H7 (cell line): ENCODE results near the gene EDIL3. TPM values are rescaled to one million over a fixed set of nuclear protein-coding genes. Genes with fewer than 3 reads are reported as not detected.

ENCODE experiments used
- DNase-seq: peaks from one replicate; pipeline ENCODE4 v3.0.0; 2012
- H3K27me3 ChIP-seq: 2 replicates; pipeline ENCODE4 v1.6.0; 2011; ENCODE audit warnings: mild to moderate bottlenecking, low read length; ENCODE audit not compliant: control insufficient read depth, insufficient read depth
- H3K36me3 ChIP-seq: replicated peaks from 2 replicates; pipeline ENCODE4 v1.5.1; 2011; ENCODE audit warnings: low read length; ENCODE audit not compliant: control insufficient read depth, insufficient read depth
- H3K4me3 ChIP-seq: 2 replicates; pipeline ENCODE4 v1.5.1; 2011; ENCODE audit warnings: low read depth, mild to moderate bottlenecking, control low read depth, low read length, moderate library complexity; ENCODE audit not compliant: insufficient read depth
- total RNA-seq: library from RNA; depleted of rRNA; stranded (reverse); fragments of >200 nt; shearing (Covaris generic); gene quantifications from 2 replicates; pipeline ENCODE4 v1.2.3, GENCODE V29; 2014

The EDIL3 gene
- total RNA-seq, 1 experiment from 2014 or later: 46.0 TPM

- Histone ChIP-seq H3K36me3 (no peaks in the 10 kb centered on the region), H3K27me3 (no peaks in the 10 kb centered on the region), H3K4me3 (no peak overlapping the region)
- no peak for DNase-seq
Observed at GRCh38 chr5:83921666-83922193, 462.9 kb downstream of the EDIL3 start.

GRCh38 chr5:83919071-83920041 lies 465.3 kb downstream of the EDIL3 start:
- no peak overlapping the region for H3K4me3 ChIP-seq
- no peak for DNase-seq

GRCh38 chr5:83917261-83917908 lies 467.3 kb downstream of the EDIL3 start:
- Histone ChIP-seq H3K36me3 (no peaks in the 10 kb centered on the region), H3K4me3 (no peak overlapping the region), H3K27me3 (no peaks in the 10 kb centered on the region)
- DNase-seq: no peak

More at GRCh38 chr5:83919071-83920041, 465.3 kb downstream of the EDIL3 start:
- Histone ChIP-seq H3K27me3 (no peaks in the 10 kb centered on the region), H3K36me3 (no peaks in the 10 kb centered on the region)

- Histone ChIP-seq H3K4me3 (no peak overlapping the region), H3K36me3 (no peaks in the 10 kb centered on the region), H3K27me3 (no peaks in the 10 kb centered on the region)
- DNase-seq: no peak
Observed at GRCh38 chr5:83914662-83915418, 469.8 kb downstream of the EDIL3 start.

GRCh38 chr5:83914199-83914598 lies 470.5 kb downstream of the EDIL3 start:
- Histone ChIP-seq H3K27me3 (no peaks in the 10 kb centered on the region), H3K36me3 (no peaks in the 10 kb centered on the region), H3K4me3 (no peak overlapping the region)
- DNase-seq: no peak

- DNase-seq: no peak
- Histone ChIP-seq H3K27me3 (no peaks in the 10 kb centered on the region), H3K4me3 (no peak overlapping the region)
Observed at GRCh38 chr5:83913593-83913992, 471.1 kb downstream of the EDIL3 start.

GRCh38 chr5:83911367-83911919 lies 473.2 kb downstream of the EDIL3 start:
- no peak for DNase-seq
- no peaks in the 10 kb centered on the region for H3K27me3 ChIP-seq
- H3K36me3 ChIP-seq: no peaks in the 10 kb centered on the region
- no peak overlapping the region for H3K4me3 ChIP-seq

More at GRCh38 chr5:83913593-83913992, 471.1 kb downstream of the EDIL3 start:
- no peaks in the 10 kb centered on the region for H3K36me3 ChIP-seq

- no peak overlapping the region for H3K4me3 ChIP-seq
- no peaks in the 10 kb centered on the region for H3K27me3 ChIP-seq
- H3K36me3 ChIP-seq: no peaks in the 10 kb centered on the region
- no peak for DNase-seq
Observed at GRCh38 chr5:83900306-83900705, 484.4 kb downstream of the EDIL3 start.

GRCh38 chr5:83899326-83899970 lies 485.2 kb downstream of the EDIL3 start:
- DNase-seq: no peak
- H3K4me3 ChIP-seq: no peak overlapping the region
- H3K27me3 ChIP-seq: no peaks in the 10 kb centered on the region
- no peaks in the 10 kb centered on the region for H3K36me3 ChIP-seq

- DNase-seq: no peak
- Histone ChIP-seq H3K27me3 (no peaks in the 10 kb centered on the region), H3K36me3 (no peaks in the 10 kb centered on the region), H3K4me3 (no peak overlapping the region)
Observed at GRCh38 chr5:83895860-83896259, 488.8 kb downstream of the EDIL3 start.

- DNase-seq: no peak
- H3K36me3 ChIP-seq: no peaks in the 10 kb centered on the region
- H3K4me3 ChIP-seq: no peak overlapping the region
- H3K27me3 ChIP-seq: no peaks in the 10 kb centered on the region
Observed at GRCh38 chr5:83891261-83891660, 493.4 kb downstream of the EDIL3 start.
